Right cardiac atrium (tissue), 5 donors: Measurements from ENCODE around the gene NOS3. TPM values are rescaled to one million over a fixed set of nuclear protein-coding genes. Genes with fewer than 3 reads are reported as not detected.
A peak's percentile ranks its signal among the peaks of the same experiment; 100 is the strongest.

ENCODE experiments used
- ATAC-seq, 2 donors: fragments of 200-7000 bp; cut with Tn5 transposase; one replicate each; pipeline versions ENCODE4 v1.8.0 to v1.9.1; 2020; ENCODE audit warnings: moderate library complexity in 2 of 2, mild to moderate bottlenecking in 1 of 2
- DNase-seq, 3 donors: peaks; one replicate each; pipeline ENCODE4 v3.0.0-alpha.2; 2020
- H3K27ac ChIP-seq: one replicate; pipeline ENCODE4 v1.5.1; 2013; ENCODE audit warnings: mild to moderate bottlenecking, low read length, control low read depth, moderate library complexity
- H3K27me3 ChIP-seq: one replicate; pipeline ENCODE4 v1.6.1; 2013; ENCODE audit not compliant: control insufficient read depth, insufficient read depth
- H3K4me1 ChIP-seq: one replicate; pipeline ENCODE4 v1.6.1; 2013; ENCODE audit warnings: low read length; ENCODE audit not compliant: control insufficient read depth, insufficient read depth
- H3K4me3 ChIP-seq: one replicate; pipeline ENCODE4 v1.5.1; 2013; ENCODE audit warnings: low read length, control low read depth
- H3K9me3 ChIP-seq: one replicate; pipeline ENCODE4 v1.6.1; 2013; ENCODE audit warnings: low read length; ENCODE audit not compliant: control insufficient read depth
- WGBS: extraction: QIAGEN DNeasy Blood & Tissue Kit; methylation state at CpG from one replicate; pipeline ENCODE4 v1.1.7; 2013; 5-methylcytosine and 5-hydroxymethylcytosine counted together
- intact Hi-C, 4 donors: fragments of 100-400 bp; cut with DNase I; formaldehyde crosslinking; loops; one replicate each; pipeline versions ENCODE4 v1.11.0 to v1.14.0; 2022 to 2023
- polyA plus RNA-seq: library from polyadenylated mRNA; stranded (reverse); fragments of 200-250 nt; gene quantifications from one replicate; pipeline ENCODE4 v1.2.3, GENCODE V29; 2013
- total RNA-seq, 4 donors: library from RNA; stranded (reverse); fragmentation: NEBNext Ultra II Directional; extraction: Animal tissue kit (Norgen Biotek cat#: 25700); gene quantifications; one replicate each; pipeline ENCODE4 v1.2.1, GENCODE V29; 2021
- donor health status: healthy with polysubstance abuse.
- donor health status: DM: no; HTN: yes; CAD: no.
- donor health status: DM: no; HTN: no; CAD: no.
- donor health status: DM: no; HTN: yes; CAD: no; lungs with severe emphysema.
- donor health status: DM: yes; HTN: yes; CAD: no.

NOS3 gene
- total and polyA plus RNA-seq, 5 donors = 13.5 to 80.4 (median 21.4) TPM

- H3K27ac ChIP-seq = peak overlapping the region; percentile 80
- H3K4me3 ChIP-seq = peak overlapping the region; percentile 80
- no peaks in the 10 kb centered on the region for H3K9me3 ChIP-seq
- no peaks in the 10 kb centered on the region for H3K4me1 ChIP-seq
- ATAC-seq (no peak), DNase-seq (no peak)
- whole genome bisulfite sequencing = 51% methylated on average over 17 of the region's 17 CpGs
- intact Hi-C loops = loop anchor here in 2 of 4 donors (10.0 kb wide), 2 partner anchors 56 to 86 kb away; partner anchors contain the start of genes AGAP3 (in 1 of the 2), FASTK (in 1 of the 2) and TMUB1 (in 1 of the 2)
- H3K27me3 ChIP-seq = no peaks in the 10 kb centered on the region
Measured at GRCh38 chr7:151028948-151029501, 38.2 kb downstream of the NOS3 start.

DNA sequence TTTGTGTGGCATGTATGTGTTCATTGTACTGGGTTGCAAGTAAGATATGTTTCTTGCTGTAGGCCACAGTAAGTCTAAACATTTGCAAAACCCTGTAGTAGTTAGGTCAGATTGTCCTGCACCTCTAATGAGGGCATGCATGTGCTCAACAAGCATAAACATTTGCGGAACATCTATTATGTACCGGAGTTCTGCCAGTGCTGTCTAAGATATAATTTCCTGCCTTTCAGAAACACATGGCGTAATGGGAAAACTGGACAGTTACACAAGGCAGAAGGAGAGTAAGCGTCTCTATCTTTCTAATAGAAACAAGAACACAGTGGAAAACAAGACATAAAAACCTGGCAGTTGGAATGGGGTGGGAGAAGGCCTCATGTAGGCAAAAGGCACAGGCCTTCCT, 40.2 kb downstream of the NOS3 start:
- 87% methylated on average over 4 of the region's 4 CpGs for WGBS
- H3K9me3 ChIP-seq = no peaks in the 10 kb centered on the region
- no peak overlapping the region for H3K27ac ChIP-seq
- H3K27me3 ChIP-seq = no peaks in the 10 kb centered on the region
- no peak overlapping the region for H3K4me3 ChIP-seq
- ATAC-seq (no peak), DNase-seq (no peak)
- intact Hi-C loops = no loop called here
- no peaks in the 10 kb centered on the region for H3K4me1 ChIP-seq

DNA sequence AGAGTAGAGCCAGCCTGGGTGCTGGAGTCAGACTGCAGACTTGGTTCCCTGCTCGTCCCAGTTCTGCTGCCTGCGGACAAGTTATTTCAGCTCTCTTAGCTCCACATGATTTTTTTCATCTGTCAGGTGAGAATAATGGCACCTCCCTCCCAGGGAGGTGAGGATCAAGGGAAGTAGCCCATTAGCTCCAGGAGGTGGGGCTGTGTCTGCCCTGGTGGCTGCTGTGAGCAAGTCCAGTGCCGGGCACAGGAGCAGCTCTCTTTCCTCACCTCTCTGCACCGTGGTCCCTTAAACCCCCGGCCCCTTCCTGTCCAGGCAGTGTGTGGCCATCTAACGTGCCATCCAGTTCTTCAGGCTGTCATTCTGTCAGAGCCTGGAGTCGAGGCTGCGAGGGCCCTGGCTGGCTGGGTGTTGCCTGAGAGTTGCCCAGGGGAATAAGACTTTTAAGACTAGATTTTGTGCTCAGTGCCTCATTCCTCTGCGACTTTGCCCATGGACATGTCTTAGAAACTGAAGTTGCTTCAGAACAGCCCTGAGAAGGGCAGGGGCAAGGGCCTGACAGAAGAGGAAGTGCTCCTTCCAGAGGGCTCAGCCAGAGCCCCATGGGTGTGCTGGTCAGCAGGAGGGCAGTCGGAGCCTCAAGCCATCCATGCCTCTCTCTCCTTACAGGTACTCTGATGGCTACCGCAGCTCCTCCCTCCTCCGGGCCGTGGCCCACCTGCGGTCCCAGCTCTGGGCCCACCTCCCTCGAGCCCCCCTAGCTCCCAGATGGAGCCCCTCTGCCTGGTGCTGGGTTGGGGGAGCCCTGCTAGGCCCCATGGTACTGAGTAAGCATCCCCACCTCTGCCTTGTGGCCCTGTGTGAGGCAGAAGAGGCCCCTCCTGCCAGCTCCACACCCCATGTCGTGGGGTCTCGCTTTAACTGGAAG, 42.4 kb downstream of the NOS3 start:
- Histone ChIP-seq H3K4me1 (no peaks in the 10 kb centered on the region), H3K4me3 (no peak overlapping the region), H3K27me3 (no peaks in the 10 kb centered on the region), H3K9me3 (no peaks in the 10 kb centered on the region), H3K27ac (no peak overlapping the region)
- intact Hi-C loops = no loop called here
- DNase-seq (no peak), ATAC-seq (no peak)
- 87% methylated on average over 17 of the region's 17 CpGs for WGBS

- Histone ChIP-seq H3K27me3 (no peaks in the 10 kb centered on the region), H3K27ac (no peak overlapping the region), H3K4me3 (no peak overlapping the region), H3K4me1 (no peaks in the 10 kb centered on the region), H3K9me3 (no peaks in the 10 kb centered on the region)
- DNase-seq = no peak
- intact Hi-C loops = no loop called here
- 86% methylated on average over 5 of the region's 5 CpGs for WGBS
- no peak for ATAC-seq
Measured at GRCh38 chr7:151033864-151034249, 43.0 kb downstream of the NOS3 start.

DNA sequence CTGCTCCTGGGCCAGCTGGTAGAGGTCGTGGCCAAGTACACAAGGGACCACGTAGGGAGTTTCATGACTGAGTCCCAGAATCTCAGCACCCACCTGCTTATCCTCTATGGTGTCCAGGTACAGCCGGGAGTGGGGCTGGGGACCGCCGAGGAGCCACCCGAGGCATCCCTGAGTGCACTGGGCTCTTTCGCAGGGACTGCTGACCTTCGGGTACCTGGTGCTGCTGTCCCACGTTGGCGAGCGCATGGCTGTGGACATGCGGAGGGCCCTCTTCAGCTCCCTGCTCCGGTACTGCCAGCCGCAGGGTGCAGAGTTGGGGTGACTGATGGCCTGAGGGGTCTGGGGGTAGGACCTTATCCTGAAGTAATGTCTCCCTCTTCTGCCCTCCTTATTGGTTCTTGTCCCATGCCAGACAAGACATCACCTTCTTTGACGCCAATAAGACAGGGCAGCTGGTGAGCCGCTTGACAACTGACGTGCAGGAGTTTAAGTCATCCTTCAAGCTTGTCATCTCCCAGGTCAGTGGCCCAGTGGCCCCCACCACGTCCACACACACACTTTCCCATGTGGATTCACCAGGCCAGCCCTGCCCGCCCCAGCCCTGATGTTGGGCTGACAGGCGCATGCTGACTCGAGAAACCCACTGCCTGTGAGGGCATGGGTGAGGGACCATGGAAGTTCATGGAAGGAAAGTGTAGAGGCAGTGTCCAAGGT, 43.7 kb downstream of the NOS3 start:
- DNase-seq = no peak
- intact Hi-C loops = no loop called here
- no peaks in the 10 kb centered on the region for H3K27me3 ChIP-seq
- H3K9me3 ChIP-seq = no peaks in the 10 kb centered on the region
- H3K27ac ChIP-seq = no peak overlapping the region
- H3K4me3 ChIP-seq = no peak overlapping the region
- H3K4me1 ChIP-seq = no peaks in the 10 kb centered on the region
- WGBS = 92% methylated on average over 21 of the region's 21 CpGs
- no peak for ATAC-seq

DNA sequence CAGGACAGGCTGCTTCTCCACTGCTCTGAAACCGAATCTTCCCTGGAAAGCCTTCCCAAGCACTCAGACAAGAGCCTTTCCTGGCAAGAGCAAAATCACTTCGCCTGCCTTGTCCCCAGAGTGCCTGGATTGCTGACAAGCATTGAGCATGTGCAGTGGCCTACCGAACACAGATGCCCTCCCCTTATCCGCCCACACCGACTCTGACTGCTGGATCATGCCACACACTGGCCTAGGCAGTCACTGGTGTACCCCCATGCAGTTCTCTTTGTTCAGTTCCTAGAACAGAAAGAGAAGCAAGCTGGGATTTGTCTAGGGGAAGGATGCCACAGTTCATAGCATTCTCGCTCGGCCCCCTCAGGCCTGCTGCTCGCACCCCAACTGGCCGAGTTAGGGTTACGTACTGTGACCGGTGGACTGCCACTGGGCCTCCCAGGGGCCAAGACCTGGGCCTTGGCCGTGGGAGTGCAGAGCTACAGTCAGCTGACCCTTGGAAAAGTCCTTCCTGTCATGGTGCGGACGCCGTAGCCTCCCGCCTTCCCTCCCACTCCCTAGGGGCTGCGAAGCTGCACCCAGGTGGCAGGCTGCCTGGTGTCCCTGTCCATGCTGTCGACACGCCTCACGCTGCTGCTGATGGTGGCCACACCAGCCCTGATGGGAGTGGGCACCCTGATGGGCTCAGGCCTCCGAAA, 44.4 kb downstream of the NOS3 start:
- no peak for DNase-seq
- no peaks in the 10 kb centered on the region for H3K9me3 ChIP-seq
- no peaks in the 10 kb centered on the region for H3K4me1 ChIP-seq
- no peaks in the 10 kb centered on the region for H3K27me3 ChIP-seq
- H3K27ac ChIP-seq = no peak overlapping the region
- 81% methylated on average over 21 of the region's 21 CpGs for WGBS
- no peak for ATAC-seq
- no peak overlapping the region for H3K4me3 ChIP-seq
- intact Hi-C loops = no loop called here

- H3K4me3 ChIP-seq = no peak overlapping the region
- intact Hi-C loops = no loop called here
- no peaks in the 10 kb centered on the region for H3K9me3 ChIP-seq
- WGBS = 94% methylated on average over 17 of the region's 17 CpGs
- ATAC-seq = no peak
- no peaks in the 10 kb centered on the region for H3K4me1 ChIP-seq
- no peaks in the 10 kb centered on the region for H3K27me3 ChIP-seq
- DNase-seq = no peak
- H3K27ac ChIP-seq = no peak overlapping the region
Measured at GRCh38 chr7:151035902-151036301, 45.1 kb downstream of the NOS3 start.

DNA sequence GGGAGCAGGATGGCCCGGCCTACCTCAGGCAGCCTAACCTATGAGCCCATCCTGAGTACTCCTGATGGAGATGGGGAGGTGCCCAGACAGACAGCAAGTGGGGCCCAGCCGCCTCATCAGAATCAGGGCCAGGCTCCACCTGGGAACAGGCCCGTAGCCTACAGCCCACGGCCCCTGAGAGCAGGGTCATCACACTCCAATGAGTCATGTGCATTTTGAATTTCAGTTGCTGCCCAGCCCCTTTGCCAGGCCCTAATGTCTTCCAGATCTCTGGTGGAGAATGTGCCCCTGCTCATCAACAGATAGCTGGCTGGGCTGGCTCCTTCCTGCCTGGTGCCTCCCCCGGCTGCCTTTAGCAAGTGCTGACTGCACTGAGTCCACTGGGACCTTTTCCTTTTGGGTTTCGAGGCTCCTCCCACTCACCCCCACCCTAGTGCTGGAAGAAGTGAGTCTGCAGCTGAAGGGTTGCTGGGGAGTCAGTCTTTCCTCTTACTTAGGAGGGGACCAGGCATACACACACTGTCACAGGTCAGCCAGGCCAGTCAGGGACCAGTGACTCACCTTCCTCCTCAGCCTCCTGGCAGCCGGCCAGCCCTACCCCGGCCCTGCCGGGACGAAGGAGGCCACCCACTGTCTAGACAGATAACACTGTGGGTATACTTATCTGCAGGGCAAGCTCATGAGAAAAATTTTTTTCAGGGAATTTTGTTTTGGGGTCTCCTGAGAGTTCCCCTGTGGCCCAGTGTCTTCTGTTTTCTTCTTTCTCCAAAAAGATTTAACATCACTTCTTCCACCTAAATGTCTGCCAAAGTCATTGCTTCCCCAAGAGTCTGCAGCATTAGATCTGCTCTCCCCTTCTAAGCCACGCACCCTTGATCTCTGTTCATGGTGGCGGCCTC, 48.4 kb downstream of the NOS3 start:
- ATAC-seq (peak; percentile 58 to 94), DNase-seq (peak; percentile 83 to 87 (median 85))
- WGBS = 38% methylated on average over 12 of the region's 12 CpGs
- Histone ChIP-seq H3K4me3 (no peak overlapping the region), H3K27me3 (no peaks in the 10 kb centered on the region), H3K9me3 (no peaks in the 10 kb centered on the region), H3K4me1 (no peaks in the 10 kb centered on the region), H3K27ac (peak overlapping the region; percentile 19)
- intact Hi-C loops = no loop called here

- intact Hi-C loops = no loop called here
- no peak overlapping the region for H3K27ac ChIP-seq
- ATAC-seq (peak in 1 of 2 donors; percentile 11), DNase-seq (no peak)
- no peak overlapping the region for H3K4me3 ChIP-seq
- H3K27me3 ChIP-seq = no peaks in the 10 kb centered on the region
- no peaks in the 10 kb centered on the region for H3K4me1 ChIP-seq
- WGBS = 56% methylated on average over 18 of the region's 18 CpGs
- H3K9me3 ChIP-seq = no peaks in the 10 kb centered on the region
Measured at GRCh38 chr7:151039850-151040548, 49.2 kb downstream of the NOS3 start.
